Endothelial cell of umbilical vein (primary cell): ENCODE data around the gene TK2. TPM values are rescaled to one million over a fixed set of nuclear protein-coding genes. Genes with fewer than 3 reads are reported as not detected.

Experiments used
- BruUV-seq: library from RNA; stranded (reverse); fragments of 400-500 nt; replicated peaks from 2 replicates; lab custom pipeline; 2021; lab: Mats Ljungman, UMichigan
- CTCF ChIA-PET: fragments of 300-600, 350-600 bp; sonication (Branson Sonifier 250); formaldehyde crosslinking; loops from one replicate; lab custom pipeline; 2021; ENCODE audit warnings: antibody characterized with exemption, inconsistent platforms; lab: Charles Lee
- POLR2A ChIA-PET: fragments of 300-600, 350-600 bp; sonication (Branson Sonifier 250); formaldehyde crosslinking; loops from one replicate; lab custom pipeline; 2021; ENCODE audit warnings: antibody characterized with exemption, inconsistent platforms; lab: Charles Lee
- DNase-seq: peaks from one replicate; pipeline ENCODE4 v3.0.0-alpha.2; 2011; ENCODE audit warnings: low read depth, low spot score
- FAIRE-seq: peaks from 2 replicates; lab custom pipeline; 2011; peaks lifted over from hg19 to GRCh38; lab: Jason Lieb, UNC
- H2AFZ ChIP-seq: 2 replicates; pipeline ENCODE4 v1.6.0; 2012; ENCODE audit warnings: low read depth, low read length, control low read depth, inconsistent platforms
- H3K27ac ChIP-seq: 2 replicates; pipeline ENCODE4 v1.5.1; 2011; ENCODE audit warnings: low read depth, mild to moderate bottlenecking, control low read depth, low read length, moderate library complexity; ENCODE audit not compliant: insufficient read depth
- H3K27me3 ChIP-seq, 2 experiments: 2 replicates each; pipeline versions ENCODE4 v1.6.0 to v1.6.1; 2011; ENCODE audit warnings: low read length in 2 of 2, mixed read lengths in 1 of 2; ENCODE audit not compliant: control insufficient read depth in 2 of 2, insufficient read depth in 2 of 2
- H3K36me3 ChIP-seq, 2 experiments: 2 replicates in 1 of 2; 3 replicates in 1 of 2; pipeline ENCODE4 v1.5.1; 2011; ENCODE audit warnings: low read length in 2 of 2, mild to moderate bottlenecking in 1 of 2, moderate library complexity in 1 of 2; ENCODE audit not compliant: control insufficient read depth in 2 of 2, insufficient read depth in 2 of 2; ENCODE audit errors: extremely low read depth in 1 of 2
- H3K4me1 ChIP-seq: 3 replicates; pipeline ENCODE4 v1.5.1; 2011; ENCODE audit warnings: mild to moderate bottlenecking, low read length; ENCODE audit not compliant: control insufficient read depth, insufficient read depth; ENCODE audit errors: extremely low read depth
- H3K4me2 ChIP-seq: 2 replicates; pipeline ENCODE4 v1.6.1; 2011; ENCODE audit warnings: low read length, control low read depth, mixed read lengths; ENCODE audit not compliant: insufficient read depth
- H3K4me3 ChIP-seq, 3 experiments: fragments of 200-600 bp in 1 of 3; sonication (generic), shearing (Covaris generic) in 1 of 3; replicated peaks in 1 of 3; 2 replicates each; pipeline ENCODE4 v1.5.1; 2011 to 2016; ENCODE audit warnings: control low read depth in 3 of 3, low read length in 3 of 3, mild to moderate bottlenecking in 2 of 3, inconsistent platforms in 1 of 3, low read depth in 1 of 3, moderate library complexity in 1 of 3; ENCODE audit not compliant: insufficient read depth in 1 of 3
- H3K79me2 ChIP-seq: 2 replicates; pipeline ENCODE4 v1.6.0; 2012; ENCODE audit warnings: low read length, inconsistent platforms; ENCODE audit not compliant: control insufficient read depth, insufficient read depth
- H3K9ac ChIP-seq: replicated peaks from 2 replicates; pipeline ENCODE3; 2011; ENCODE audit warnings: low read length, control low read depth; ENCODE audit not compliant: insufficient read depth; ENCODE audit errors: extremely low read depth
- H3K9me1 ChIP-seq: replicated peaks from 3 replicates; pipeline ENCODE4 v1.6.0; 2011; ENCODE audit warnings: mild to moderate bottlenecking, low read length; ENCODE audit not compliant: control insufficient read depth, insufficient read depth; ENCODE audit errors: extremely low read depth
- H3K9me3 ChIP-seq: replicated peaks from 2 replicates; pipeline ENCODE4 v1.5.1; 2012; ENCODE audit warnings: low read length, inconsistent platforms; ENCODE audit not compliant: control insufficient read depth, insufficient read depth
- H4K20me1 ChIP-seq: replicated peaks from 2 replicates; pipeline ENCODE3; 2011; ENCODE audit warnings: mild to moderate bottlenecking, low read length; ENCODE audit not compliant: control insufficient read depth, insufficient read depth; ENCODE audit errors: extremely low read depth
- CTCF ChIP-seq, 2 donors: IDR thresholded peaks; 1 replicate in 1 of 2; 2 replicates in 1 of 2; pipeline ENCODE4 v1.5.1; 2011; ENCODE audit warnings: low read length in 2 of 2, mild to moderate bottlenecking in 2 of 2, moderate library complexity in 2 of 2, control low read depth in 1 of 2, inconsistent platforms in 1 of 2, low read depth in 1 of 2; ENCODE audit not compliant: insufficient read depth in 1 of 2; ENCODE audit errors: extremely low read depth in 1 of 2
- EZH2 ChIP-seq: IDR thresholded peaks from 2 replicates; pipeline ENCODE4 v1.6.1; 2012; ENCODE audit warnings: borderline replicate concordance, low read depth, mild to moderate bottlenecking, moderate library complexity, low read length, inconsistent platforms; ENCODE audit not compliant: severe bottlenecking
- FOS ChIP-seq: IDR thresholded peaks from 2 replicates; pipeline ENCODE4 v1.6.1; 2011; ENCODE audit warnings: mild to moderate bottlenecking, low read length, moderate library complexity, borderline replicate concordance; ENCODE audit not compliant: insufficient read depth
- GATA2 ChIP-seq: IDR thresholded peaks from 2 replicates; pipeline ENCODE4 v1.7.0; 2011; ENCODE audit warnings: low read depth, mild to moderate bottlenecking, moderate library complexity, mixed read lengths, low read length; ENCODE audit not compliant: insufficient read length, insufficient read depth
- JUN ChIP-seq: IDR thresholded peaks from 2 replicates; pipeline ENCODE4 v1.6.1; 2011; ENCODE audit warnings: borderline replicate concordance, low read depth; ENCODE audit not compliant: insufficient read length, insufficient read depth
- MYC ChIP-seq: IDR thresholded peaks from one replicate; pipeline ENCODE4 v1.6.1; 2011; ENCODE audit warnings: mild to moderate bottlenecking, low read depth, low read length
- POLR2A ChIP-seq: IDR thresholded peaks from 2 replicates; pipeline ENCODE4 v1.6.1; 2012; ENCODE audit warnings: low read depth, mild to moderate bottlenecking, control low read depth, low read length
- POLR2AphosphoS5 ChIP-seq: IDR thresholded peaks from 2 replicates; pipeline ENCODE4 v1.6.1; 2012; ENCODE audit warnings: low read depth, mild to moderate bottlenecking, control low read depth, low read length, moderate library complexity; ENCODE audit not compliant: insufficient read depth
- dilution Hi-C: fragments of 300-500 bp; cut with MboI; formaldehyde crosslinking; loops from one replicate; pipeline ENCODE4 v1.15.0; 2019; ENCODE audit warnings: low sequenced_read_pairs; ENCODE audit not compliant: extremely low pct_ligation_motif_present
- intact Hi-C: fragments of 100-400 bp; cut with micrococcal nuclease; formaldehyde crosslinking; loops from one replicate; pipeline ENCODE4 v1.10.0; 2022
- polyA plus RNA-seq, 4 experiments: library from polyadenylated mRNA; depleted of rRNA in 3 of 4; stranded (reverse) in 3 of 4; unstranded in 1 of 4; fragments of >200 nt; gene quantifications; 2 replicates each; pipeline versions ENCODE4 v1.2.1 to v1.2.3, GENCODE V29; 2011 to 2012; ENCODE audit warnings: missing spikeins in 1 of 4
- total RNA-seq: library from RNA; stranded (reverse); gene quantifications from 2 replicates; pipeline ENCODE4 v1.2.3, GENCODE V29; 2021
- TF ChIP-seq, protein P1 (sequence below): IDR thresholded peaks from 2 replicates; pipeline ENCODE4 v1.6.1; 2011; ENCODE audit not compliant: insufficient read depth, insufficient read length

TK2 gene
- total and polyA plus RNA-seq, 2 donors (not counting 3 experiments of a cell fraction or from before 2014, with no cell fraction given) = 12.1 to 25.2 TPM

DNA sequence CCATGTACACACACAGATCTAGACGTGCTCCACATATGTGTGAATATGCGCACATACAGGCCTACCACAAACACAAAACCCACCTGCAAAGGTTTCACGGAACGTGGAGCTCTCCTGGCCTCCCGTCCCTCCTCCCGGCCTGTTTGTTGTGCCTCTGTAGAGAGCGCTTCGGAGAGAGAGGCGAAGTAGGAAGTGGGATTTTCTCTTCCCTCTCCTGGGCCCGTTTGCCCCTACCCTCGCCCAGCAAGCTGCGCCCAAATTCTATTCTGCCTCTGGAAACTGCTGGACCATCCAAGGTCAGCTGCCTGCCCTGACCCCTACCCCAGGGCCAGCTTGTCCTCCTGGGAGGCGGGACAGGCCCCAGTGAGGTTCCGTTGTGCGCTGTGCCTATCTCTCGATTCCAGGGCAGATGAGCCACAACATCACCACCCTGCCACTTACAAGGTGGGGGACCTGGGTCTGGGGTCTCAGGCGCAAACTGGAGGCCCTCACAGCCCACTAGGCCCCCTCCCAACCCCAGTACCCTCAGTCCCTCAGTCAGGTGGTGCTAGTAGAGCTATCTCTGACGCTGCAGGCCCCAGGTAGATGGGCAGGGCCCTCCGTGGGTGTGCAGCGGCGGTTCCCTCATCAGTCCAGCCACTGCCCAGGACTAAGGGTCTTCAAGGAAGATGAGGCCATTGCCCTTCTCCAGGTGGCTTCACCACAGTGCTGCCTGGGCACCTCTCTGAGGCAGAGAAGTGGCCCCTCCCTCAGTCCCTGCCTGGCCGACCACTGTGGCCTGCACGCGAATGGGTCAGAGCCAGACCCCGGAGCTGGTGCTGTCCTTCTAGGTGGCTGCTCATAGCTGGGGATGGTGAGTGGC, 68.6 kb downstream of the TK2 start:
- no TSS peak for BruUV-seq
- POLR2A ChIA-PET = no interaction called here
- Histone ChIP-seq H3K9me1 (no peaks in the 10 kb centered on the region), H3K79me2 (no peaks in the 10 kb centered on the region), H3K4me2 (no peak overlapping the region), H3K36me3 (no peaks in the 10 kb centered on the region), H3K4me1 (no peaks in the 10 kb centered on the region), H3K9me3 (no peaks in the 10 kb centered on the region), H3K27ac (no peak overlapping the region), H3K9ac (no peak overlapping the region), H3K27me3 (no peaks in the 10 kb centered on the region), H4K20me1 (no peaks in the 10 kb centered on the region), H2AFZ (no peak overlapping the region), H3K4me3 (no peak overlapping the region)
- TF ChIP-seq, protein P1, sequence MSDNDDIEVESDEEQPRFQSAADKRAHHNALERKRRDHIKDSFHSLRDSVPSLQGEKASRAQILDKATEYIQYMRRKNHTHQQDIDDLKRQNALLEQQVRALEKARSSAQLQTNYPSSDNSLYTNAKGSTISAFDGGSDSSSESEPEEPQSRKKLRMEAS = no peak
- TF ChIP-seq GATA2 (no peak), POLR2A (no peak), EZH2 (no peak), POLR2AphosphoS5 (no peak), MYC (no peak), CTCF (IDR thresholded peaks at IDR 0.05; ENCODE audit: extremely low read depth in 1 of 2, insufficient read depth in 1 of 2, low read depth in 1 of 2, low read length in 2 of 2) (no peak), FOS (no peak), JUN (no peak)
- dilution Hi-C loops = no loop called here
- intact Hi-C loops = loop anchor here (5.0 kb wide), 1 partner anchor 124 kb away; no protein-coding TSS in a partner anchor
- CTCF ChIA-PET = interaction anchor here (1.2 to 4.7 kb wide), 10 partner anchors 30 to 139 kb away, joined by 3 to 28 read pairs (median 7); partner anchors contain the start of gene CMTM3
- FAIRE-seq (no peak), DNase-seq (no peak)
